H1 (cell line): ENCODE data around the gene ATG7. TPM values are rescaled to one million over a fixed set of nuclear protein-coding genes. Genes with fewer than 3 reads are reported as not detected.

Experiments
- JUND ChIP-seq: IDR thresholded peaks from 2 replicates; pipeline ENCODE4 v1.6.1; 2011; ENCODE audit warnings: mild to moderate bottlenecking, improper control_type of control experiment, low read length
- KDM4A ChIP-seq: IDR thresholded peaks from one replicate; pipeline ENCODE4 v1.7.1; 2012; ENCODE audit warnings: low read depth, mild to moderate bottlenecking, moderate library complexity, low read length, inconsistent platforms; ENCODE audit not compliant: severe bottlenecking
- YY1 ChIP-seq: IDR thresholded peaks from 2 replicates; pipeline ENCODE4 v1.6.1; 2011; ENCODE audit warnings: low read depth, mild to moderate bottlenecking, low read length
- polyA plus RNA-seq, 7 experiments: library from polyadenylated mRNA; depleted of rRNA in 3 of 7; stranded (reverse) in 5 of 7; unstranded in 2 of 7; fragments of >200 nt in 5 of 7; fragments of 200-250 nt in 2 of 7; gene quantifications; 1 replicate in 5 of 7; 2 replicates in 1 of 7; 4 replicates in 1 of 7; pipeline versions ENCODE4 v1.2.1 to v1.2.3, GENCODE V29; 2011 to 2013; ENCODE audit warnings: missing spikeins in 2 of 7, mixed read lengths in 2 of 7
- total RNA-seq: library from RNA; stranded (reverse); fragmentation: NEBNext Ultra II Directional; extraction: Animal tissue kit (Norgen Biotek cat#: 25700); gene quantifications from 2 replicates; pipeline ENCODE4 v1.2.1, GENCODE V29; 2021

Gene ATG7
- total and polyA plus RNA-seq, 2 of the 8 experiments (the other 6 are each of a cell fraction or from before 2014, with no cell fraction given): 15.0 to 19.1 TPM

DNA sequence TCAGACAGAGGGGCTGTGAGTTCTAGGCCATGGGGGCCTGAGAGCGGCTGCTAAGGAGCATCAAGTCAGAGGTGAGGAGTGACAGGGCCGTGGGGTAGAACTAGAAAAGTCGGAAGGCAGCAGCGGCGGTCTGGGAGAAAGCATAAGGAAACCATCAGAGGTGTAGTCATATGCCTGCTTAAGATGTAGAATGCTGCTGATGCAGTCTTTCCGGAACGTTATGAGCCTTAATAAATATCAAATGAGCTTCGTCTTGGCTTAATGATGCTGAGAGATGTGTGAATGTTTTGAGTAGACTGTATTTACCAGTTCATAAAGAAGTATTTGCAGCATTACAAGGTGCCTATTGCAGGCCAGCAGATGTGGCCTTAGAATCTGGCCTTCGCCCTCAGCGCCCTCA lies 15.2 kb downstream of the ATG7 start (continued):
- TF ChIP-seq JUND (no peak), KDM4A (no peak), YY1 (no peak)
